ENCODE measurements around the gene GPC1. TPM values are rescaled to one million over a fixed set of nuclear protein-coding genes. Genes with fewer than 3 reads are reported as not detected.

The GPC1 gene
- polyA plus RNA-seq, 1 donor, result 16.3 TPM

DNA sequence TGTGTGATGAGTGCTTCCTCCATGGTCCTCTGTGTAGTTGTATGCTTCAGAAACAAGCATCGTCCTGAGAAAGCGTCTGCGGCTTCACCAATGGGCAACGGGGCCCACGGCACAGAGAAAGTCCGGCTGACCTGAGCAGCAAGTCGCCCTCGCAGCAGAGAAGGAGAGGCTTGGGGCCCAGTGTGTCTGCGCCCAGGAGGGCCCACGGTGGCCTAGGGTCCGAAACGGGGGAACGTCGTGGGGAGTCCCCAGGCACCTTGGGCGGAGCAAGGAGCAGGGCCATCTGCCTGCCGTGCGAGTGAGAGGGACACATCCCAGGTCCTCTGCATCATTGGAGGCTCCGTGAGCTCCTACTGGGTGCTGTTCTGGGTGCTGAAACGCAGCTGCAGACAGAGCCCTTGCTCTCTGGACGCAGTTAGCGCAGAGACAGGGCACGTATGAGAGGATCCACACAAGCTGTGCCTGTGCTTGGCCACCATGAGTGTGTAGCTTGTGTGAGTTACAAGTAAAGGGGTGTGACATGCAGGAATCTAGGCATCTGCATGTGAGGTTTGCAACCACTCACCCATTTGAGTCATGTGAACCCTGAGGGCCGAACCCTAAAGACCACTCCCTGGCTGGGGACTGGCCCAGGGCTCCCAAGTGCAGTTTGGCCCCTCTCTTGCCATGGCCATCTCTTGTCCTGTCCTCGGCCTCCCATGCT is 10.6 kb downstream of the GPC1 start:
- Histone ChIP-seq H3K27me3 (ENCODE audit: control insufficient read depth, insufficient read depth, low read length) (peaks cover 7% of the 10 kb centered on the region), H3K4me3 (ENCODE audit: low read length) (no peak overlapping the region), H3K9me3 (ENCODE audit: control insufficient read depth, low read depth, low read length) (no peaks in the 10 kb centered on the region), H3K36me3 (ENCODE audit: control insufficient read depth, insufficient read depth, low read length) (no peaks in the 10 kb centered on the region), H3K4me1 (ENCODE audit: control insufficient read depth, insufficient read depth, low read length) (no peaks in the 10 kb centered on the region), H3K27ac (ENCODE audit: low read length) (no peak overlapping the region)
- WGBS (ENCODE audit: insufficient coverage, low lambda C conversion rate), result no CpG with 5 or more reads among the region's 24 CpGs
- no peak for DNase-seq

DNA sequence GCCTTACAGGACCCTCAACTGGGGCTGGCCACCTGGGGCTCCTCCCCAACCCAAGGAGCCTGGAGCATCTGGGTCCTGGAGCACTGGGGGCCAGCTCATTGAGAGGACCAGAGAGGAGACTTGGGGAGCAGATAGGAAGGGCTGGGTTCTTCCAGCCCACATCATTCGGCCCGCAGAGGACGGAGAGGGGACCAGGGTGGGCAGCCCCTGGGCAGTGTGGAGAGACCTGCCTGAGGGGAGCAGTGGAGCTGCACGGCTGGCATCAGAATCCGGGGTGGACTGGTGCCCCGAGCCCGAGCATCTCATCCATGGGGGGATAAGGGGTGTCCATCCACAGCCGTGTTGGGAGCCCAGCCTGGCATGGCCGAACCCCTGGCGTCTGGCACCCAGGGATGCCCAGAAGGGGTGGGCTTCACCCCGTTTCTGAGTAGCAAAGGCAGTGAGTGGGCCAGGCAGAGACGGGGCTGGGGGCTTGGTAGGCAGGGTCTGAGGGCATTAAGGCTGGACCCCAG is 11.3 kb downstream of the GPC1 start:
- no peak overlapping the region for H3K4me3 ChIP-seq (ENCODE audit: low read length)
- WGBS (ENCODE audit: insufficient coverage, low lambda C conversion rate), result 90% methylated on average over 2 of the region's 12 CpGs
- no peaks in the 10 kb centered on the region for H3K4me1 ChIP-seq (ENCODE audit: control insufficient read depth, insufficient read depth, low read length)
- H3K27me3 ChIP-seq (ENCODE audit: control insufficient read depth, insufficient read depth, low read length), result peaks cover 13% of the 10 kb centered on the region
- H3K27ac ChIP-seq (ENCODE audit: low read length), result no peak overlapping the region
- H3K9me3 ChIP-seq (ENCODE audit: control insufficient read depth, low read depth, low read length), result no peaks in the 10 kb centered on the region
- DNase-seq, result no peak
- no peaks in the 10 kb centered on the region for H3K36me3 ChIP-seq (ENCODE audit: control insufficient read depth, insufficient read depth, low read length)

DNA sequence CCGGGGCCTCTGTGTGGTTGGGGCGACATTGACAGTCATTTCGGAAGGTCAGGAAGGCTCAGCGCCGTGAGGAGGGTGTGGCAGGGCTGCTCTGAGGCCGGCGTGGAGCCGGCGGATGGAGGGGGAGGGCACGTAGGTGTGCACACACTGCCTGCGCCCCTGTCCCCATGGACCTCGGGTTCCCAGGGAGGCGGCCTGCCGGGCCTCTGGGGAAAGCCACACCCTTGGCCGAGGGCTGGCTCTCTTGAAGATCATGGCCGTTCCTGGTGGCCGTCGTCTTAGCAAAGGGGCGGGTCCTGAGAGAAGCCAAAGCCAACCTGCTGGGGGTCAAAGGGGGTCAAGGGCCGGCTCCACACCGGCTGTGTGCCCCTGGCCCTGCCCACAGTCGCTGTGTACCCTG is 11.9 kb downstream of the GPC1 start:
- H3K27me3 ChIP-seq (ENCODE audit: control insufficient read depth, insufficient read depth, low read length), result peaks cover 19% of the 10 kb centered on the region

DNA sequence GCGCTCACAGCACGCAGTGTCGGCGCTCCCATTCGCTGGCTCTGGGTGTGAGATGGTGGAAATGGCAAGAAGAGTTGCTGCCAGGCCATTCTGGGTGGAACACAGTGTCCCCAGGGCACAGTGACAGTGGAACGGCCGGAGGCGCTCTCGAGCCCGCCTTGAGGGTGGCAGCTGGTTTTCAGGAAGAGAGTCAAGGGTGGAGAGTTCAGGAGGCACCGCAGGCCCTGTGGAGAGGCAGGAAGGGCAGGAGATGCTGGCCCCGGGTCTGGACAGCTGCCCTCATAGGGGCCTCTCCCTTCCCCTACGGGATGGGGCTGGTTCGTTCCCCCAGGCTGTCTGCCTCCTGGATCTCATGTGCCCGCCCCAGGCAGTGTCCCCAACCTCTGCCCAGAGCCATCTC is 12.5 kb downstream of the GPC1 start:
- H3K27me3 ChIP-seq (ENCODE audit: control insufficient read depth, insufficient read depth, low read length), result peaks cover 21% of the 10 kb centered on the region
- DNase-seq, result no peak
- WGBS (ENCODE audit: insufficient coverage, low lambda C conversion rate), result no CpG with 5 or more reads among the region's 15 CpGs
- H3K36me3 ChIP-seq (ENCODE audit: control insufficient read depth, insufficient read depth, low read length), result no peaks in the 10 kb centered on the region
- H3K4me1 ChIP-seq (ENCODE audit: control insufficient read depth, insufficient read depth, low read length), result no peaks in the 10 kb centered on the region
- no peak overlapping the region for H3K27ac ChIP-seq (ENCODE audit: low read length)
- H3K4me3 ChIP-seq (ENCODE audit: low read length), result no peak overlapping the region
- H3K9me3 ChIP-seq (ENCODE audit: control insufficient read depth, low read depth, low read length), result no peaks in the 10 kb centered on the region

More for the DNA sequence above, 11.9 kb downstream of the GPC1 start:
- Histone ChIP-seq H3K4me1 (ENCODE audit: control insufficient read depth, insufficient read depth, low read length) (no peaks in the 10 kb centered on the region), H3K27ac (ENCODE audit: low read length) (no peak overlapping the region), H3K9me3 (ENCODE audit: control insufficient read depth, low read depth, low read length) (no peaks in the 10 kb centered on the region), H3K4me3 (ENCODE audit: low read length) (no peak overlapping the region), H3K36me3 (ENCODE audit: control insufficient read depth, insufficient read depth, low read length) (no peaks in the 10 kb centered on the region)
- DNase-seq, result no peak
- WGBS (ENCODE audit: insufficient coverage, low lambda C conversion rate), result no CpG with 5 or more reads among the region's 22 CpGs

DNA sequence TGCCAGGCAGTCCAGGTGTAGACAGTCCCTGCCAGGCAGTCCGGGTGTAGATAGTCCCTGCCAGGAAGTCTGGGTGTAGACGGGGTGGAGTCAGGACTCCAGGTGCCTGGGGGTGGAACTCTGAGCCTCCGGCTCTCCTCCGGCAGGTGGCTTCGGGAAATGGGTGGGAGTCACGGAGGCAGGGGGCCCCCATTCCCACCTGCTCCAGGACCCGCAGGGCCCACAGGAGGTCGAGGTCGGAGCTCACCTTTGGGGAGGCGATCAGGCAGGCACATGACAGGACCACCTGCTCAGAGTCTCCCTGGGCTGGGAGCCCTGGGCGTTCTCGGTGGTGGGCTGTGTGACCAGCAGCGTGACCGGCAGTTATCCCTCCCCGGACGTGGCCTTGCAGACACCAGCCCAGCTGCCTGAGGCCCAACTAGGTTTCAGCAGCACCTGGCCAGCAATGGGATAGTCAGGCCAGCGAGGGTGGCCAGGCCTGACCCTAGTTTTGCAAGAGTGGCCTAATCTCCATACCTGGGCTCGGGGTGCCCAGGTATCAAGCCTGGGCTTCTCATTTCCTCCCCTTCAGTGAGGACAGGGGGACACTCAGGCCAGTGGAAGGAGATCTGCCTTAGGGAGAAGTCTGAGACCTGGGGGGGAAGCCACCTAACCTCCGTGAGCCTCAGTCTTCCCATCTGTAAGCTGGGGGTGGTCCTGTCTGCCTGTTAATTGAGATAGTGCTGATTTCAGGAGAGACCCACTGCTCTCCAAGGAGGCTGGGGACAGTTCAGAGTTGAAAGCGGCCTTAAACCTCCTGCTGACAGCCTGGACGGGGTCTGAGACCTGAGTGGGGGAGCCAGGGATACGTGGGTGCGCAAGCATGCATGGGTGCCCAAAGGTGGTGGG is 13.2 kb downstream of the GPC1 start:
- Histone ChIP-seq H3K4me3 (ENCODE audit: low read length) (no peak overlapping the region), H3K9me3 (ENCODE audit: control insufficient read depth, low read depth, low read length) (no peaks in the 10 kb centered on the region), H3K36me3 (ENCODE audit: control insufficient read depth, insufficient read depth, low read length) (no peaks in the 10 kb centered on the region), H3K27me3 (ENCODE audit: control insufficient read depth, insufficient read depth, low read length) (peaks cover 23% of the 10 kb centered on the region), H3K4me1 (ENCODE audit: control insufficient read depth, insufficient read depth, low read length) (no peaks in the 10 kb centered on the region), H3K27ac (ENCODE audit: low read length) (no peak overlapping the region)
- no CpG with 5 or more reads among the region's 23 CpGs for WGBS (ENCODE audit: insufficient coverage, low lambda C conversion rate)
- no peak for DNase-seq

DNA sequence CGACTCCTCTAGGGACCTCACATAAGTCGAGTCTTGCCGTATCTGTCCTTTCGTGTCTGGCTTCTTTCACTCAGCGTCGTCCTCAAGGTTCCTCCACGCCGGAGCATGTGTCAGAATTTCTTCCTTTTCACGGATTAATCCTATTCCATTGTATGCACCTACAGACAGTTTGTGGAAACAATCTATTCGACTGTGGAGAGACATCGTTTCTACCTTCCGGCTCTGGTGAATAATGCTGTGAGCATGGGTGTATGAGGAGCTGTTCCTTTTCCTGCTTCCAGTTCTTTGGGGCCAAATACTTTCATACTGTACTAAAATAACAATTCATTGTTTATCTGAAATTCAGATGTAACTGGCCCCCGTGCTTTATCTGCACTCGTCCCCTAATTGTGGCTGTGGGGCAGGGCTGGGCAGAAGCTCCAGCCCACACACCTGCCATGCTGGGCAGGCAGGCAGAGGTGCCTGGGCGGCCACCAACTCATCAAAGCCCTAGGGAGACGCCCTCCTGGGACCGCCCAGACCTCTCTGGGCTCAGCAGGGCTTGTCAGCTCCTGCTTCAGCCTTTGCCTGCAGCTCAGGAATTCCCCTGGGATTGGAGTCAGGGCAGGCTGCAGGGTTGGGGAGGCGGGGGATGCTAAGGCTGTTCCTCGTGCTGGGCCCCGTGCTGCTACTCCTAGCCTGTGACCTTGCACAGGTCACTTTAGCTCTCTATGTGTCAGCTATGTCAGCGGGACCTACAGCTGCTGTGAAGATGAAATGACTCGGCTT is 14.5 kb downstream of the GPC1 start:
- Histone ChIP-seq H3K4me3 (ENCODE audit: low read length) (no peak overlapping the region), H3K9me3 (ENCODE audit: control insufficient read depth, low read depth, low read length) (no peaks in the 10 kb centered on the region), H3K27ac (ENCODE audit: low read length) (no peak overlapping the region), H3K4me1 (ENCODE audit: control insufficient read depth, insufficient read depth, low read length) (no peaks in the 10 kb centered on the region), H3K36me3 (ENCODE audit: control insufficient read depth, insufficient read depth, low read length) (no peaks in the 10 kb centered on the region), H3K27me3 (ENCODE audit: control insufficient read depth, insufficient read depth, low read length) (peaks cover 35% of the 10 kb centered on the region)
- 100% methylated on average over 2 of the region's 22 CpGs for WGBS (ENCODE audit: insufficient coverage, low lambda C conversion rate)
- DNase-seq, result no peak

DNA sequence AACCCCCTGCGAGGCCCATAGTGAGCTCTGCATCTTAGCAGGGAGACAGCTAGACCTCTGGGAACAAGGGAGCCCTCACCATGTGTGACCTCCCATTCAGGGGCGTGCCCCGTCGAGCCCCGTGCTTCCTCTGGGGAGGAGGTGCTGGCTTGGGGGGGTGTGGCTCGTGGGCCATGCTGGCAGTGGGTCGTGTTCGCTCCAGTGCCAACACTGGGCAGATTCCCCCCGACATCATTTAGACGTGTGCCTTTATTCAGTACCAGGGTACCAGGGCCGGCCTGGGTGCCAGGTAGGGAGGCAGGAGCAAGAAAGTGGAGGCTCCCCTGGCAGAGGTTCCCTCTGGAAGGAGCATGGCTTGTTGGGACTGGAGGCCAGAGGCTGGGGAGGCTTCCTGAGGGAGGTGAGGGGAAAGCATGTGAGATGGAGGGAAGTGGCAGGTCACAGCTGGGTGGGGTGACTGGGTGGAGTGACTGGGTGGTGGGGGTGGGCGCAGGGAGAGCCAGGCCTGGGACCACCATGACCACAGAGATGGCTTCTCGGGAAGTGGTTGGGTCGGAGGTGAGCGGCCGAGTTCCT is 15.2 kb downstream of the GPC1 start:
- no CpG with 5 or more reads among the region's 16 CpGs for WGBS (ENCODE audit: insufficient coverage, low lambda C conversion rate)

DNA sequence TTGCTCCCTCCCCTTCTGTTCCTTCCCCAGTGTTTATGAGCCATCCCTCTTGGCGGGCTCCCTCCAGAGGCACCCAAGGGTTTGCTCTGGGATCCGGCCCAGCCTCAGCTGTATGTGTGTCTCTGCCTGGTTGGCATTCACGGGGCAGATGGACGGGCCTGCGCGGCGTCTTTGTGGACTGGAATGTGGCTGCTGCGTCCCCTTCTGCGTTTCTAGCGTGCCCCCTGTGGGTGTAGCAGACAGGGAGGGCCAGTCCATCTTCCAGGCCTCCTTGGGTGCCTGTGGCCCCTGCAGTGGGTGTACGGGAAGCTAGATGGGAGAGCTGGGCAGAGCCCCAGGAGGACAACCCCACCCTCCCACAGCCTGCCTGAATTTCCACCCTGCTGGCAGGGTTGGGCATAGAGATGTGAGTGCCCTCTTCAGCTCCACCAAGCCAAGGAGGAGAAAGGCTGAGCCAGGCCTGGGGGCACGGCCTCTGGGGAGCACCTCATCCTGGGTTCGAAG is 15.7 kb downstream of the GPC1 start:
- Histone ChIP-seq H3K27me3 (ENCODE audit: control insufficient read depth, insufficient read depth, low read length) (peaks cover 46% of the 10 kb centered on the region), H3K36me3 (ENCODE audit: control insufficient read depth, insufficient read depth, low read length) (no peaks in the 10 kb centered on the region), H3K9me3 (ENCODE audit: control insufficient read depth, low read depth, low read length) (no peaks in the 10 kb centered on the region), H3K27ac (ENCODE audit: low read length) (no peak overlapping the region), H3K4me3 (ENCODE audit: low read length) (no peak overlapping the region), H3K4me1 (ENCODE audit: control insufficient read depth, insufficient read depth, low read length) (no peaks in the 10 kb centered on the region)
- no peak for DNase-seq
- whole genome bisulfite sequencing (ENCODE audit: insufficient coverage, low lambda C conversion rate), result no CpG with 5 or more reads among the region's 13 CpGs

More for the DNA sequence above, 15.2 kb downstream of the GPC1 start:
- no peaks in the 10 kb centered on the region for H3K4me1 ChIP-seq (ENCODE audit: control insufficient read depth, insufficient read depth, low read length)
- no peak overlapping the region for H3K4me3 ChIP-seq (ENCODE audit: low read length)
- H3K27ac ChIP-seq (ENCODE audit: low read length), result no peak overlapping the region
- peaks cover 42% of the 10 kb centered on the region for H3K27me3 ChIP-seq (ENCODE audit: control insufficient read depth, insufficient read depth, low read length)
- H3K36me3 ChIP-seq (ENCODE audit: control insufficient read depth, insufficient read depth, low read length), result no peaks in the 10 kb centered on the region
- H3K9me3 ChIP-seq (ENCODE audit: control insufficient read depth, low read depth, low read length), result no peaks in the 10 kb centered on the region
- DNase-seq, result no peak

DNA sequence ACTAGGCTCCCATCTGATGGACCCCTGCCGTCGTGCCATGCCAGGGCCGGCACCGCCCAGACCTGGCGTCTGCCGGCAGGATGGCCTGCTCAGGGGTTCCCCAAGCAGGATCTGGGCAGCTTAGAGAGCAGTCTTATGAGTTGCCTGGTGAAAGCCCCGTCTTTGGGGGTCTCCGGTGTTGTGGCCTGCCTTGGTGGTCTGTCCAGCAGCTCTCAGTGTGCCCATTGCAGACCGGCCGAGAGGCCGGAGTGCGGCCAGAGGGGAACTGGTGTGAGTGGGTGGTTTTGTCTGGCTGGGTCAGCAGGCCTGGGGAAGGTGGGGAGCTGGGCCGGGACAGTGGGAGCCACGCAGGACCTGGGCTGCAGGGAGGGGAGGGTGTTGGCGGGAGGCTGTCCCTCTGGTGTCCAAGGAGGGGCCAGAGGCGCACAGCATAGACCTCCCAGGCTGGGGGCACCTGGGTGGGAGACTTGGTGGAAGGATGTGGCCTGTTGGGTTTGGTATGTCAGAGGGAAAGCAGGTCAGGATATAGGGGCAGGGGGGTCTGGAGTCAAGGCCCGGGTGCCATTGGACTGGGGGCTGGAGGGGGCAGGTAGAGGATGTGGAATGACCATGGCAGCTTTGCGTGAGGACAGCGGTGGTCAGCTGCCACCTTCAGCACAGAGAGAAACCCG is 16.5 kb downstream of the GPC1 start:
- no peaks in the 10 kb centered on the region for H3K4me1 ChIP-seq (ENCODE audit: control insufficient read depth, insufficient read depth, low read length)
- WGBS (ENCODE audit: insufficient coverage, low lambda C conversion rate), result no CpG with 5 or more reads among the region's 20 CpGs
- H3K27ac ChIP-seq (ENCODE audit: low read length), result no peak overlapping the region
- H3K36me3 ChIP-seq (ENCODE audit: control insufficient read depth, insufficient read depth, low read length), result no peaks in the 10 kb centered on the region
- H3K9me3 ChIP-seq (ENCODE audit: control insufficient read depth, low read depth, low read length), result no peaks in the 10 kb centered on the region
- H3K27me3 ChIP-seq (ENCODE audit: control insufficient read depth, insufficient read depth, low read length), result peaks cover 53% of the 10 kb centered on the region
- H3K4me3 ChIP-seq (ENCODE audit: low read length), result peak overlapping the region; percentile 21
- no peak for DNase-seq

Measured in large intestine (tissue), 3 donors.